Hepatocyte (in vitro differentiated cells): ENCODE results near the gene EXD2. TPM values are rescaled to one million over a fixed set of nuclear protein-coding genes. Genes with fewer than 3 reads are reported as not detected.

Experiments used
- DNase-seq: peaks from one replicate; pipeline ENCODE4 v3.0.0-alpha.2; 2016; ENCODE audit warnings: low spot score
- H2AFZ ChIP-seq: fragments of 200-600 bp; sonication (generic); 2 replicates; pipeline ENCODE4 v1.6.0; 2016; ENCODE audit warnings: antibody characterized with exemption, mild to moderate bottlenecking
- H3K27ac ChIP-seq: fragments of 200-600 bp; sonication (generic); 2 replicates; pipeline ENCODE4 v1.5.1; 2016; ENCODE audit warnings: mild to moderate bottlenecking
- H3K27me3 ChIP-seq: fragments of 200-600 bp; sonication (generic); 2 replicates; pipeline ENCODE4 v1.6.1; 2016
- H3K36me3 ChIP-seq: fragments of 200-600 bp; sonication (generic); replicated peaks from 2 replicates; pipeline ENCODE4 v1.5.1; 2016; ENCODE audit warnings: low read depth; ENCODE audit not compliant: insufficient read depth
- H3K4me1 ChIP-seq: fragments of 200-600 bp; sonication (generic); 2 replicates; pipeline ENCODE4 v1.5.1; 2016; ENCODE audit warnings: mild to moderate bottlenecking, moderate library complexity; ENCODE audit not compliant: insufficient read depth
- H3K4me2 ChIP-seq: fragments of 200-600 bp; sonication (generic); 2 replicates; pipeline ENCODE4 v1.6.0; 2016
- H3K4me3 ChIP-seq: fragments of 200-600 bp; sonication (generic); 2 replicates; pipeline ENCODE4 v1.5.1; 2016; ENCODE audit warnings: mild to moderate bottlenecking
- H3K79me2 ChIP-seq: fragments of 200-600 bp; sonication (generic); 2 replicates; pipeline ENCODE4 v1.6.0; 2017; ENCODE audit warnings: mild to moderate bottlenecking
- H3K9me2 ChIP-seq: fragments of 200-600 bp; sonication (generic); replicated peaks from 2 replicates; pipeline ENCODE4 v1.6.0; 2017; ENCODE audit warnings: mild to moderate bottlenecking; ENCODE audit not compliant: insufficient read depth
- H3K9me3 ChIP-seq: fragments of 200-600 bp; sonication (generic); 2 replicates; pipeline ENCODE4 v1.5.1; 2016; ENCODE audit warnings: low read depth, mild to moderate bottlenecking
- H4K20me1 ChIP-seq: fragments of 200-600 bp; sonication (generic); 2 replicates; pipeline ENCODE4 v1.6.0; 2016; ENCODE audit warnings: mild to moderate bottlenecking; ENCODE audit not compliant: insufficient read depth, poor library complexity, severe bottlenecking
- EZH2 ChIP-seq: fragments of 200-600 bp; sonication (generic); IDR thresholded peaks from 2 replicates; pipeline ENCODE4 v1.6.1; 2016; ENCODE audit warnings: antibody characterized with exemption, mild to moderate bottlenecking, borderline replicate concordance
- EZH2phosphoT487 ChIP-seq: fragments of 200-600 bp; sonication (generic); IDR thresholded peaks from one replicate; pipeline ENCODE4 v1.6.1; 2018; ENCODE audit warnings: antibody characterized with exemption, mild to moderate bottlenecking, low read depth, moderate library complexity; ENCODE audit not compliant: unreplicated experiment, severe bottlenecking
- WGBS: methylation state at CpG from one replicate; pipeline ENCODE4 v1.1.6; 2016; ENCODE audit warnings: low lambda C conversion rate; ENCODE audit errors: missing lambda C conversion rate; 5-methylcytosine and 5-hydroxymethylcytosine counted together
- polyA plus RNA-seq: library from polyadenylated mRNA; unstranded; fragments of >200 nt; fragmentation: Nextera tagmentation; extraction: Ambion mirVana; gene quantifications from 2 replicates; pipeline ENCODE4 v1.2.1, GENCODE V29; 2016
- total RNA-seq: library from RNA; depleted of rRNA; stranded (reverse); fragments of >200 nt; gene quantifications from 2 replicates; pipeline ENCODE4 v1.2.3, GENCODE V29; 2014
- TF ChIP-seq, protein P1 (sequence below): fragments of 200-600 bp; sonication (generic); IDR thresholded peaks from 2 replicates; pipeline ENCODE4 v1.5.1; 2016; ENCODE audit warnings: antibody characterized with exemption, mild to moderate bottlenecking; ENCODE audit not compliant: poor library complexity

Gene EXD2
- total and polyA plus RNA-seq, 2 experiments from 2014 or later = 16.2 to 18.1 TPM

- H3K27ac ChIP-seq = no peak overlapping the region
- no peaks in the 10 kb centered on the region for H3K9me2 ChIP-seq
- H3K9me3 ChIP-seq = no peaks in the 10 kb centered on the region
- H4K20me1 ChIP-seq = no peaks in the 10 kb centered on the region
- DNase-seq = no peak
- TF ChIP-seq, protein P1, sequence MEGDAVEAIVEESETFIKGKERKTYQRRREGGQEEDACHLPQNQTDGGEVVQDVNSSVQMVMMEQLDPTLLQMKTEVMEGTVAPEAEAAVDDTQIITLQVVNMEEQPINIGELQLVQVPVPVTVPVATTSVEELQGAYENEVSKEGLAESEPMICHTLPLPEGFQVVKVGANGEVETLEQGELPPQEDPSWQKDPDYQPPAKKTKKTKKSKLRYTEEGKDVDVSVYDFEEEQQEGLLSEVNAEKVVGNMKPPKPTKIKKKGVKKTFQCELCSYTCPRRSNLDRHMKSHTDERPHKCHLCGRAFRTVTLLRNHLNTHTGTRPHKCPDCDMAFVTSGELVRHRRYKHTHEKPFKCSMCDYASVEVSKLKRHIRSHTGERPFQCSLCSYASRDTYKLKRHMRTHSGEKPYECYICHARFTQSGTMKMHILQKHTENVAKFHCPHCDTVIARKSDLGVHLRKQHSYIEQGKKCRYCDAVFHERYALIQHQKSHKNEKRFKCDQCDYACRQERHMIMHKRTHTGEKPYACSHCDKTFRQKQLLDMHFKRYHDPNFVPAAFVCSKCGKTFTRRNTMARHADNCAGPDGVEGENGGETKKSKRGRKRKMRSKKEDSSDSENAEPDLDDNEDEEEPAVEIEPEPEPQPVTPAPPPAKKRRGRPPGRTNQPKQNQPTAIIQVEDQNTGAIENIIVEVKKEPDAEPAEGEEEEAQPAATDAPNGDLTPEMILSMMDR = no peak
- no peak for TF ChIP-seq EZH2
- TF ChIP-seq EZH2phosphoT487 = no peak
- WGBS = 72% methylated on average over 4 of the region's 4 CpGs
- no peak overlapping the region for H2AFZ ChIP-seq
- no peaks in the 10 kb centered on the region for H3K4me1 ChIP-seq
- no peak overlapping the region for H3K4me2 ChIP-seq
- no peak overlapping the region for H3K4me3 ChIP-seq
- no peaks in the 10 kb centered on the region for H3K36me3 ChIP-seq
- no peaks in the 10 kb centered on the region for H3K79me2 ChIP-seq
- no peaks in the 10 kb centered on the region for H3K27me3 ChIP-seq
Observed at GRCh38 chr14:69183735-69184134, 7.6 kb upstream of the EXD2 start.

GRCh38 chr14:69190191-69190590 is 1.1 kb upstream of the EXD2 start:
- Histone ChIP-seq H3K4me2 (no peak overlapping the region), H3K27ac (no peak overlapping the region), H2AFZ (peak overlapping the region; percentile 83), H3K9me2 (no peaks in the 10 kb centered on the region), H3K4me3 (no peak overlapping the region), H3K9me3 (no peaks in the 10 kb centered on the region), H3K4me1 (no peaks in the 10 kb centered on the region), H3K36me3 (no peaks in the 10 kb centered on the region), H3K79me2 (peaks cover 27% of the 10 kb centered on the region), H4K20me1 (no peaks in the 10 kb centered on the region), H3K27me3 (no peaks in the 10 kb centered on the region)
- no peak for DNase-seq
- no peak for TF ChIP-seq EZH2
- no peak for TF ChIP-seq EZH2phosphoT487
- TF ChIP-seq, protein P1 = no peak
- WGBS = 87% methylated on average over 2 of the region's 2 CpGs

DNA sequence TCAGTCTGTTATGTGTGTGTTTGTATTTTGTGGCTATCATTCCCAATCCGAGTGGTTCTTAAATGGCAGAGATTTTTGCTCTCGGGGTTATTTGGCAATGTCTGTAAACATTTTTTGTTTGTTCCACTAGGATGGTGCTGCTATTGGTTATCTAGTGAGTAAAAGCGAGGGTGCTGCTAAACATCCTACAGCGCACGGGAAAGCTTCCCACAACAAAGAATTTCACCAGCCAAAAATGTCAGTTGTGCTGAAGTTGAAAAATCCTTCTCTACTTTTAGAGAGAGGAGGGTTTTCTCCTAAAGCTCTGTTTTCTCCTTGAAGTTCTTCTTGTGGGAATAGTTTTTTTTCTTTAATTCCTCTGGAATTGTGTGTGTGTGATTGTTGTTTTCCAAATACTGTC is 2.4 kb downstream of the EXD2 start:
- H3K36me3 ChIP-seq = no peaks in the 10 kb centered on the region
- H3K4me3 ChIP-seq = no peak overlapping the region
- no peaks in the 10 kb centered on the region for H3K27me3 ChIP-seq
- no peak for DNase-seq
- no peaks in the 10 kb centered on the region for H4K20me1 ChIP-seq
- no peak overlapping the region for H2AFZ ChIP-seq
- 90% methylated on average over 5 of the region's 5 CpGs for WGBS
- H3K9me3 ChIP-seq = no peaks in the 10 kb centered on the region
- H3K27ac ChIP-seq = no peak overlapping the region
- H3K9me2 ChIP-seq = no peaks in the 10 kb centered on the region
- no peak for TF ChIP-seq EZH2phosphoT487
- TF ChIP-seq, protein P1 = no peak
- TF ChIP-seq EZH2 = no peak
- H3K4me1 ChIP-seq = no peaks in the 10 kb centered on the region
- peaks cover 62% of the 10 kb centered on the region for H3K79me2 ChIP-seq
- no peak overlapping the region for H3K4me2 ChIP-seq

GRCh38 chr14:69199786-69200185 is 8.5 kb downstream of the EXD2 start:
- no peaks in the 10 kb centered on the region for H3K4me1 ChIP-seq
- H3K4me2 ChIP-seq = no peak overlapping the region
- no peaks in the 10 kb centered on the region for H3K27me3 ChIP-seq
- no peaks in the 10 kb centered on the region for H3K36me3 ChIP-seq
- no peak overlapping the region for H3K4me3 ChIP-seq
- H4K20me1 ChIP-seq = no peaks in the 10 kb centered on the region
- 94% methylated on average over 10 of the region's 10 CpGs for WGBS
- peaks cover 65% of the 10 kb centered on the region for H3K79me2 ChIP-seq
- no peaks in the 10 kb centered on the region for H3K9me3 ChIP-seq
- TF ChIP-seq EZH2 = no peak
- TF ChIP-seq EZH2phosphoT487 = no peak
- TF ChIP-seq, protein P1 = no peak
- H3K27ac ChIP-seq = no peak overlapping the region
- no peaks in the 10 kb centered on the region for H3K9me2 ChIP-seq
- H2AFZ ChIP-seq = no peak overlapping the region
- no peak for DNase-seq
